T-helper 17 cell (primary cell): ENCODE results near the gene IFIT5. TPM values are rescaled to one million over a fixed set of nuclear protein-coding genes. Genes with fewer than 3 reads are reported as not detected.
"Not testable (repeated sequence)": the region's sequence is repeated elsewhere in the genome, so short reads cannot be mapped to it uniquely, and the experiment has no call there.

Experiments
- ATAC-seq: fragments of 150-1000 bp; cut with Tn5 transposase; 2 replicates; pipeline ENCODE4 v1.10.0; 2021; ENCODE audit warnings: mild to moderate bottlenecking, moderate library complexity
- DNase-seq, 3 donors: peaks; one replicate each; pipeline versions ENCODE4 v3.0.0 to v3.0.0-alpha.2; 2020 to 2021
- H3K9me3 ChIP-seq: one replicate; pipeline ENCODE4 v1.7.0; 2013; ENCODE audit warnings: low read length, mild to moderate bottlenecking; ENCODE audit not compliant: control insufficient read depth, poor library complexity, severe bottlenecking
- H3K27ac Mint-ChIP-seq: one replicate; pipeline ENCODE4 v1.8.0; 2022; ENCODE audit warnings: mild to moderate bottlenecking, moderate library complexity, mixed read lengths
- H3K27me3 Mint-ChIP-seq: one replicate; pipeline ENCODE4 v1.8.0; 2022; ENCODE audit warnings: mixed read lengths
- H3K36me3 Mint-ChIP-seq: one replicate; pipeline ENCODE4 v1.8.0; 2022; ENCODE audit warnings: low read depth, mixed read lengths
- H3K4me1 Mint-ChIP-seq: one replicate; pipeline ENCODE4 v1.8.0; 2022; ENCODE audit warnings: mild to moderate bottlenecking, mixed read lengths
- H3K4me3 Mint-ChIP-seq: one replicate; pipeline ENCODE4 v1.8.0; 2022; ENCODE audit warnings: mild to moderate bottlenecking, moderate library complexity, mixed read lengths
- total RNA-seq, 4 donors: library from RNA in 2 of 4; stranded (reverse) in 2 of 4; gene quantifications; one replicate each; pipeline ENCODE4 v1.2.3 and lab custom pipeline; 2022 to 2026

IFIT5 gene
- total RNA-seq, 2 donors from 2014 or later = 12.7 to 15.2 TPM

DNA sequence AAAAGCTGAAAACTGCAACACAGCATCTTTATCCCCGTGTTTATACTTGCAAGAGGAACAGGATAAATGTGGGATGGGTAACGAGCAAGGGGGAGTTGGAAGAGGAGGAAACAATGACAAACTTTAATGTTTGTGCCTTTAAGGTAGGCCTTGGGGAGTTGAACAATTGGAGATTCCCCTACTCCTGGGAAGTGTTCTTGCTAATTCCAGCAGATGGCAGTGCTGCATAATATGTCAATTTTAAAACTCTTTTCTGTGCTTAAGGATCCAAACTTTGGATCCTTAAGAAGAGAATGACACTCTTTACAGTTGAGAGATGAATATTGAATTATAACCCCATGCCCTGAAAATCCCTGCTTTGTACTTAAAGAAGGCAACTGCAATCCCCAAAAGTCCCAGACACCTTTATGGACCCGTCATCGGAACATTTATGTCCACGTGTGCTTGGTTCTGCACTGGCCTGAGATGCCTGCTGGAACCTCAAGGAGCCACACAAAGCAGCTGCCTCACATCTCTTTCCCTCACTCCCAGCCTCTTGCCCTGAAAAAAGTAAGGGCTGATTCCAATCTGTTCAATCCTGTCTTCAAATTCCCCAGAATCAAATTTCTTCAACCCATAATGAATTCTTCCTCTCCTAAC lies 12.0 kb downstream of the IFIT5 start:
- Mint-ChIP-seq H3K4me1 (peaks cover 3% of the 10 kb centered on the region), H3K27ac (no peak overlapping the region), H3K4me3 (no peak overlapping the region), H3K27me3 (peaks cover 14% of the 10 kb centered on the region), H3K36me3 (peaks cover 3% of the 10 kb centered on the region)
- ATAC-seq (peak; percentile 80), DNase-seq (no peak)
- H3K9me3 ChIP-seq = no peaks in the 10 kb centered on the region

DNA sequence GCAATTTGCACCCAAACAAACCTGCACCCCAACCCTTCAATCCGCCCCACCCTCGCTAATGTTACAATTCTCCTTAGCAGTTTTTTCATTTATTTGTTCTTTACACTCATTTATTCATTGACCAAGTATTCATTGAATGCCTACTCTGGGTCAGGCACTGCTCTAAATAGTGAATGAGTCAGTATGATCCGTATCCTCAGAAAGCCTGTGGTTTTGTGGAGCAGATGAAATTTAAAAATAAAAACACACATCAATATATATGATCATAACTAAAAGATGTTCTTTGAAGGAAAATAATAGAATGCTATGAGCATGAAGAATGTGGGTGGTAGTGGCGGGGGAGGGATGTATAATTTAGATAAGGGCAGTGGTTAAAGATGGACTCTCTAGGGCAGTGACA lies 13.3 kb downstream of the IFIT5 start:
- ATAC-seq (no peak), DNase-seq (no peak)
- H3K4me1 Mint-ChIP-seq = peaks cover 3% of the 10 kb centered on the region
- peaks cover 3% of the 10 kb centered on the region for H3K36me3 Mint-ChIP-seq
- peaks cover 14% of the 10 kb centered on the region for H3K27me3 Mint-ChIP-seq
- no peak overlapping the region for H3K27ac Mint-ChIP-seq
- H3K4me3 Mint-ChIP-seq = no peak overlapping the region
- H3K9me3 ChIP-seq = no peaks in the 10 kb centered on the region

DNA sequence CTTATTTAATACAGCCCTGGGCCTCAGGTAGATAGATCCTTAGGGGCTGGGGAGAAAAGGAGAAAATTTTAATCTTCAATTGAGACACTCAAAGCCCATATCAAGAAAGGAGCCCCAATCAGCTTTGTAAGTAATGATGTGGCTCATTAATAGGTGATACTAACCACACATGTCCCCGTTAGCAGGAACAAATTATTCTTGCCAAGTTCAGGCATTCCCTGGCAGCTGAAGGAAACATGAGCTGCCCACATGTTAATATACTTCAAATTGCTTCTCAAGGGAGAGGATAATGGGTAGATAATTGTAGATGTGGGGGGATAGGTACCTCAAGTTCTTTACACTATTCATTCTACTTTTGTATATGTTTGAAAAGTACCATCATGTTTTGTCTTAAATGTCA lies 14.5 kb downstream of the IFIT5 start:
- ATAC-seq (no peak), DNase-seq (no peak)
- H3K9me3 ChIP-seq = no peaks in the 10 kb centered on the region
- Mint-ChIP-seq H3K36me3 (no peaks in the 10 kb centered on the region), H3K27ac (no peak overlapping the region), H3K4me1 (no peaks in the 10 kb centered on the region), H3K4me3 (no peak overlapping the region), H3K27me3 (peaks cover 14% of the 10 kb centered on the region)

DNA sequence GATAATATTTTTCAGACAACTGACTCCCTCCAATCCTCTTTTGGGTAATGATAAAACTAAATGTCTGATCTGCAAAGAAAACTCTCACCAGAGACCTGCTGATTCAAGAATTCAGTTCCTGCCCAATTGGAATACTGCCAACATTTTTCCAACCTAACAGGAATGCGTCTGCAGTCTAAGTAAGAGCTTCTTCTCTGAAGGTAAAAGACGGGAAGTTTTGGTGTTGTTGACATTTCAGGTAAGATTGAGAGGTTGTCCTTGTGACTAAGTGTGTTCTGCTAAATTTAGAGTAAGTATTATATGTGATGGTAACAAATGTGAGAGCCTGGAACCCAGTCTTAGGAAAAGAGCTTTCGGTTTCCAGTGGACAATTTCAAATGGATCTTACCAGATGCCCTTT lies 17.6 kb downstream of the IFIT5 start:
- H3K27me3 Mint-ChIP-seq = peaks cover 45% of the 10 kb centered on the region
- H3K4me1 Mint-ChIP-seq = no peaks in the 10 kb centered on the region
- no peak overlapping the region for H3K27ac Mint-ChIP-seq
- ATAC-seq (no peak), DNase-seq (no peak)
- H3K9me3 ChIP-seq = no peaks in the 10 kb centered on the region
- H3K4me3 Mint-ChIP-seq = no peak overlapping the region
- H3K36me3 Mint-ChIP-seq = peaks cover 2% of the 10 kb centered on the region

DNA sequence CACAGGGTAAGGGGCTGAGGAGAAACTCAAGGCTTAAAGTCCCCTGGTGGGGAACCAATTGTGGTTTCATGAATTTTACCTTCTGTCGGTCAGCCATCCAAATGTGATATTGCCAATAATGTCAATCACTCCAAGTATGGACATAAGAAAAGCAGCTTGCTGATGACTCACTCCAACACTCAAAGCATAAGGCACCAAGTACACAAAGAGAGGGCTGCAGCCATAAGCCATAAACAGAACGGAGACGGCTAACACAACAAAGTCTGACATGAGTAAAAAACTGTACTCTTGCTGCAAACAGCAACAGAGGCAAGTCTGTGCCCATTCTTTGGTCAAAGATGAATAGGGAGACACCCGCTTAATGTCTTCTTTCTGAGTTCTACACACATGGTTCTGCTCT lies 24.2 kb downstream of the IFIT5 start:
- Mint-ChIP-seq H3K4me3 (no peak overlapping the region), H3K27me3 (peaks cover 67% of the 10 kb centered on the region), H3K4me1 (no peaks in the 10 kb centered on the region), H3K27ac (no peak overlapping the region), H3K36me3 (peaks cover 2% of the 10 kb centered on the region)
- no peaks in the 10 kb centered on the region for H3K9me3 ChIP-seq
- ATAC-seq (no peak), DNase-seq (no peak)

DNA sequence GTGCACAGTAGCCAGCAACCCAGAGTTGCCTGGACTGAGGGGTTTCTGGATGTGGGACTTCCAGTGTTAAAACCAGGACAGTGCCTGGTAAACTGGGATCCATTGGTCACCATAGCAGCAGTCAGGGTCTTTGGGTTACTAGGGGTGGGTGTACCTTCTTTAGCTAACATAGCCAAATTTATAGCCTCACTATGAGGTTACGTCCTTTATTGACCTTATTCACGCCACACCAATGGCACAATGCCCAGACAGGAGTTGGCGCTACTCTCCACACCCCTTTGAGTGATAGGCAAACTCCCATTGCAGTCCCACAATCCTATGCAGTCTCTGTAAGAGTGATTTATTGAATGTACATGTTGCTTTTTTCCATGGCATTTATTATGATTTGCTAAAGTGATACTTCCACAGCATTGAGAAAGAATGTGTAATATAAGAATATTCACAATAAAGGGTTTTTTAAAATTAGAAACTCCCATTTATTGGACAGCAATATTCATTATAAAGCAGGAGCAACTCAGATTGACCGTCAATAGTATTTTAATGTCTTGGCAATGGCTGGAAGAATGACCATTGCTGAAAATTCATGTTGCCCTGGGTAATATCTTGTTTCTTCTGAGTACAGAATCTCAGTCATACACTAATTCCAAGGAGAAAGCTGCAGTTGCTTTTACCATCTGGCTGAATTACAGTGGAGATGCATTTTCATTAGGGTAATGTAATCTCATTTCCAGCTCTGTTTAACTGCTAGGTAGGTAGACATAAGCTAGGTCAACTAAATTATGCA lies 26.1 kb downstream of the IFIT5 start:
- peaks cover 56% of the 10 kb centered on the region for H3K27me3 Mint-ChIP-seq
- H3K27ac Mint-ChIP-seq = no peak overlapping the region
- H3K36me3 Mint-ChIP-seq = no peaks in the 10 kb centered on the region
- DNase-seq (no peak), ATAC-seq (no peak)
- no peaks in the 10 kb centered on the region for H3K4me1 Mint-ChIP-seq
- H3K4me3 Mint-ChIP-seq = no peak overlapping the region
- no peaks in the 10 kb centered on the region for H3K9me3 ChIP-seq

DNA sequence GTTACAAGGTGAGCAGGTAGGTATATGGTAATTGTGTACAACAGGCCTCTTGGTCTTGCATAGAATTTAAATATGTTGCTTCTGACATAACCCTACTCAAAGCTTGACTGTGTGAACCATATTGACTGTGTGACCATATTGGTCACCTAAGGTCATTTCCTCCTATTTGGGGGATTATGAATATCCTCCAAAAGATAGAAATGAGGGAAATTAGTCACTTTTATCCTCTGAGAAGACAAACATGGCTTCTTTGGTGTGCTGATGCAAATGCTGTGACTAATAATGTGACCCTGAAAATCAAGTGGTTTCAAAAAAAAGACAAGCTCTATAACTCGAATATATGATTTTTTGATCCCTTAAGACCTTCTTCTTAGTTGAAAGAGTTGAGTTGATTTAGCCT lies 27.9 kb downstream of the IFIT5 start:
- ATAC-seq (no peak), DNase-seq (no peak)
- no peak overlapping the region for H3K27ac Mint-ChIP-seq
- no peak overlapping the region for H3K4me3 Mint-ChIP-seq
- peaks cover 37% of the 10 kb centered on the region for H3K27me3 Mint-ChIP-seq
- H3K9me3 ChIP-seq = no peaks in the 10 kb centered on the region
- H3K4me1 Mint-ChIP-seq = no peaks in the 10 kb centered on the region
- H3K36me3 Mint-ChIP-seq = no peaks in the 10 kb centered on the region

DNA sequence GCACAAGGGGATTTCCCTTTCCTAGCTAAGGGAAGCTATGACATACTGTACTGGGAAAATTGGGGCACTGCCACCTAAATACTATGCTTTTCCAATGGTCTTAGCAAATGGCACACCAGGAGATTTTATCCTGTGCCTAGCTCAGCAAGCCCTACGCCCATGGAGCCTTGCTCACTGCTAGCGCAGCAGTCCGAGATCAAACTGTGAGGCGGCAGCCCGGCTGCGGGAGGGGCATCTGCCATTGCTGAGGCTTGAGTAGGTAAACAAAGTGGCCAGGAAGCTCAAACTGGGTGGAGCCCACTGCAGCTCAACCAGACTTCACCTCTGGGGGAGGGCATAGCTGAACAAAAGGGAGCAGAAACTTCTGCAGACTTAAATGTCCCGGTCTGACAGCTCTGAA lies 30.5 kb downstream of the IFIT5 start:
- not testable (repeated sequence) for H3K36me3 Mint-ChIP-seq, ATAC-seq, H3K4me3 Mint-ChIP-seq, DNase-seq, H3K27ac Mint-ChIP-seq, H3K4me1 Mint-ChIP-seq, H3K9me3 ChIP-seq
- H3K27me3 Mint-ChIP-seq = peaks cover 19% of the 10 kb centered on the region

DNA sequence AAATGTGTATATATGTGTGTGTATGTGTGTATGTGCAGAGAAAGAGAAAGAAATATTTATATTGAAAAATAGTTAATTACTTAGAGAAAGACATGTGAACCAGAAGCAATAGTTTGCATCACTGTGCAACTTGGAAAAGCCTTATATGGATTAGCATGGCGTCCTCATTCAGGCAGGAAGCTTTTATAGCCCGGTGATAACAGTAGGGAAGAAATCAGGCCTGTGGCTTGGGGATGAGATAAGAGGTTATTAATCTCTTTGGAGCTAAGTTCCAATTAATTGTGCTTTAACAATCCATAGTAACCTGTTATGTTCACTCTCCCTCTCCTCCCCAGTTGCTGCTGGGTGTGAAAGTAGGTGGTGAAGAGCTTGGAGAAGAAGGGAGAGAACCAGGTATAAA lies 36.5 kb downstream of the IFIT5 start:
- H3K4me1 Mint-ChIP-seq = peaks cover 8% of the 10 kb centered on the region
- no peaks in the 10 kb centered on the region for H3K9me3 ChIP-seq
- ATAC-seq (no peak), DNase-seq (no peak)
- H3K36me3 Mint-ChIP-seq = no peaks in the 10 kb centered on the region
- no peak overlapping the region for H3K27ac Mint-ChIP-seq
- H3K4me3 Mint-ChIP-seq = no peak overlapping the region
- peaks cover 8% of the 10 kb centered on the region for H3K27me3 Mint-ChIP-seq

DNA sequence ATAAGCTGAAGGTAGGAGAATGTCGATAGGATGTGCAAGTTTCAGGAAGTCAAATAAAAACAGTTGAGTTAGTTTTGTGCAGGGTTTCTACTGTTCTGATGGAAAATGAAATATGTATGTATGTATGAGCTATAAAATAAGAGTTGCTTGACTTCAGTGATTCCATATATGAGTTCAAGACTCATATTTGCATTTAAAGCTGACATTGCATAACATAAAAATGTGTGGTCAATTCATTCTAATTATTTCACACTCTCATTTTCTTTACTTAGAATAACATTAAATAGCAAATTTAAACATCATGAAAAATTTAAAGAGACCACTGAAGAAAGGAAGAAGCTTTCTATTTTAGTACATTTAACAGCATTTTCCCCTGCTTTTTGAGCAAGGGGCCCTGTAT lies 37.8 kb downstream of the IFIT5 start:
- DNase-seq (no peak), ATAC-seq (no peak)

DNA sequence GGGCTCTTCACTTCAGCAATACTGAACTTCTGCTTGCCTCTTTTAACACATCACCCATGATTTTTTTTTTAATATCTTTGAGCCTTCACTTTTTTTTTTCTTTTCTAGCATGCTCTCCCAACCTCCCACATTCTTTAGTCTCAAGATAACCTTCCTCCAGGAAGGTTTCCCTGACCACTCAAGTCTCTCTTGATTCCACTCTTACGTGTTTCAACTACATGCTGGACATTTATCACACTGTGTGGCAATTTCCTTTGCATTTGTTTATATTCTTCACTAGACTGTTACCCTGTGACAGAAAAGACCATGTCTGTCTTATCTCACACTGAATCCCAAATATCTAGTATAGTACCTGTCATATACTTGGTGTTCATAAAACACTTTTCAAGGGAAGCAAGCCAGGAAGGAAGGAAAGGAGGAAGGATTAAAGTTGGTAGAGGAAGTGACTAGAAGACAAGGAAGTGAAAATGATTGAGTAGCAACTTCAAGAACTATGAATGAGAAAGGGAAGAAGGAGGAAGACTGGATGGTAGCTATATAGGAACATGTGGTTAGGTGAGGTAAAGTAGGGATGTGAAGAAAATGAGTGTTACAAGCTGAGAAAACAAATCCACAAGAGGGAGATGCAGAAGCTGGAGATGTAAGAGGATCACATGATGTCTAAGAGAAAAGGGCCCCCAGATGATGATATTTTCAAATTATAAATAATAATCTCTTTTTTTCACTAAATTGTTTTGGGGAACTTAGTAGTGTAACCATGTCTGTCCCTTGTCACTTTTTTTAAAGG lies 40.4 kb downstream of the IFIT5 start:
- Mint-ChIP-seq H3K27me3 (peaks cover 26% of the 10 kb centered on the region), H3K4me1 (peaks cover 11% of the 10 kb centered on the region), H3K36me3 (peaks cover 3% of the 10 kb centered on the region), H3K27ac (peak overlapping the region; percentile 0), H3K4me3 (no peak overlapping the region)
- no peak for ATAC-seq
- no peaks in the 10 kb centered on the region for H3K9me3 ChIP-seq
- DNase-seq = no peak

More for the DNA sequence above, 37.8 kb downstream of the IFIT5 start:
- Mint-ChIP-seq H3K27me3 (peaks cover 11% of the 10 kb centered on the region), H3K4me1 (peaks cover 11% of the 10 kb centered on the region), H3K36me3 (peaks cover 3% of the 10 kb centered on the region), H3K27ac (no peak overlapping the region), H3K4me3 (no peak overlapping the region)
- H3K9me3 ChIP-seq = no peaks in the 10 kb centered on the region

DNA sequence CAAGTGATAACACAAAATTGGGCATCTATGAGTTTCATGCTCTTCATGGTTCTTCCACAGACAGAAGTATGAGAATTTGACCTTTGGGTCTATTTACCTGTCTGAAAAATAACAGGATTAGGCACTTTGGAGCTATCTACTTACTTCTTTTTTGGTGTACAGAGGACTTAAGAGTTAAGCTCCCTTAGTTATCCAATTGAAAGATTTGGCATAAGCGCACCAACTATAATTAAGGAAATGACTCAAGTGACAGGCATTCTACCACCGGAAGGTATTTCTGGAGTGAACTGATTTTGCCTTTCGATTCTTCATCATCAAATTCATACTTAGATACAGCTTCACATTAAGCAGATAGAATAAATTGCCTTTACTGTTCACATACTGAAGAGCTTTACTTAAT lies 43.9 kb downstream of the IFIT5 start:
- H3K27ac Mint-ChIP-seq = no peak overlapping the region
- peaks cover 11% of the 10 kb centered on the region for H3K4me1 Mint-ChIP-seq
- H3K9me3 ChIP-seq = no peaks in the 10 kb centered on the region
- ATAC-seq (no peak), DNase-seq (no peak)
- no peak overlapping the region for H3K4me3 Mint-ChIP-seq
- peaks cover 3% of the 10 kb centered on the region for H3K36me3 Mint-ChIP-seq
- H3K27me3 Mint-ChIP-seq = peaks cover 26% of the 10 kb centered on the region

DNA sequence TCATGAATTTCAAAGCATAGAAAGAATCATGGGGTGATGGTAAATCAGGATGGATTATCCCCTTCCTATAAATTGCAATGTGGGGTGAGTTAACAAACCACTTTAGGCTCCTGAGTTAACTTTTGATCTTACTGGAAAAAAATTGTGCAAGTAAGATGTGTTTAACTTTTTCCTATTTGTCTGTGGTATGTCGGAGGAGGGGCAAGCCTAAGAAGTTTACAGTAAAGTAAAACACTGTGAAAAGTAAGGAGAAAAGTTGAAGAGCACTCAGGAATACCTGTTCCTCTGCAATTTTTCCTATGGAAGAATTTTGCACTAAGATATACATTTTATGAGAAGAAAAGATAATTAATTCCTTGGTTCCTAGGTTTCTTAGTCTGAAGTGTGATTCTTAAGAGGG lies 44.4 kb downstream of the IFIT5 start:
- Mint-ChIP-seq H3K4me3 (no peak overlapping the region), H3K4me1 (peaks cover 11% of the 10 kb centered on the region), H3K27ac (no peak overlapping the region), H3K36me3 (peaks cover 3% of the 10 kb centered on the region), H3K27me3 (peaks cover 26% of the 10 kb centered on the region)
- no peak for ATAC-seq
- DNase-seq = no peak
- no peaks in the 10 kb centered on the region for H3K9me3 ChIP-seq
